HepG2 (cell line): ENCODE measurements around the gene SLA2. TPM values are rescaled to one million over a fixed set of nuclear protein-coding genes. Genes with fewer than 3 reads are reported as not detected.
A peak's percentile ranks its signal among the peaks of the same experiment; 100 is the strongest.

Source experiments
- FOSL1 ChIP-seq: sonication (generic); formaldehyde crosslinking; IDR thresholded peaks from 2 replicates; pipeline ENCODE4 v1.9.0; 2021; ENCODE audit warnings: missing genetic modification reagents, borderline replicate concordance
- FOXJ3 ChIP-seq: sonication (generic); formaldehyde crosslinking; IDR thresholded peaks from 2 replicates; pipeline ENCODE4 v1.4.0; 2020; ENCODE audit warnings: missing genetic modification reagents, mild to moderate bottlenecking, borderline replicate concordance
- GATAD2A ChIP-seq: IDR thresholded peaks from 2 replicates; pipeline ENCODE4 v1.6.1; 2016
- GRHL1 ChIP-seq: sonication (generic); formaldehyde crosslinking; conservative IDR thresholded peaks from 2 replicates; pipeline ENCODE4 v1.8.0; 2022; ENCODE audit warnings: missing genetic modification reagents
- HMGA1 ChIP-seq: sonication (generic); formaldehyde crosslinking; conservative IDR thresholded peaks from 2 replicates; pipeline ENCODE4 v1.4.0; 2020; ENCODE audit warnings: missing genetic modification reagents
- IRF2 ChIP-seq: IDR thresholded peaks from 2 replicates; pipeline ENCODE4 v1.6.1; 2018; ENCODE audit warnings: missing genetic modification reagents, missing compliant biosample characterization
- KDM3A ChIP-seq: IDR thresholded peaks from 2 replicates; pipeline ENCODE4 v1.6.1; 2018; ENCODE audit warnings: low read depth, missing compliant biosample characterization
- KLF12 ChIP-seq: sonication (generic); formaldehyde crosslinking; IDR thresholded peaks from 2 replicates; pipeline ENCODE4 v1.4.0; 2020; ENCODE audit warnings: missing genetic modification reagents, borderline replicate concordance
- MAFF ChIP-seq: IDR thresholded peaks from 2 replicates; pipeline ENCODE4 v1.6.1; 2011; ENCODE audit warnings: low read depth, low read length, improper control_type of control experiment
- MXD1 ChIP-seq: sonication (generic); formaldehyde crosslinking; IDR thresholded peaks from 2 replicates; pipeline ENCODE4 v1.4.0; 2020; ENCODE audit warnings: mild to moderate bottlenecking, missing genetic modification reagents
- NAIF1 ChIP-seq: sonication (generic); formaldehyde crosslinking; IDR thresholded peaks from 2 replicates; pipeline ENCODE4 v1.5.0; 2020; ENCODE audit warnings: mild to moderate bottlenecking, missing genetic modification reagents, borderline replicate concordance
- NFYC ChIP-seq: IDR thresholded peaks from 2 replicates; pipeline ENCODE4 v1.6.1; 2016; ENCODE audit warnings: missing genetic modification reagents, missing compliant biosample characterization
- POLR2AphosphoS5 ChIP-seq: IDR thresholded peaks from 2 replicates; pipeline ENCODE4 v1.6.1; 2012; ENCODE audit warnings: low read depth, low read length
- RARA ChIP-seq: IDR thresholded peaks from 2 replicates; pipeline ENCODE4 v1.6.1; 2016; ENCODE audit warnings: missing genetic modification reagents, missing compliant biosample characterization
- REPIN1 ChIP-seq: sonication (generic); formaldehyde crosslinking; IDR thresholded peaks from 2 replicates; pipeline ENCODE4 v1.8.0; 2022; ENCODE audit warnings: missing genetic modification reagents, low read depth, mild to moderate bottlenecking, borderline replicate concordance
- RNF219 ChIP-seq: sonication (generic); formaldehyde crosslinking; IDR thresholded peaks from 2 replicates; pipeline ENCODE4 v1.5.0; 2020; ENCODE audit warnings: mild to moderate bottlenecking, missing genetic modification reagents
- SCMH1 ChIP-seq: sonication (generic); formaldehyde crosslinking; IDR thresholded peaks from 2 replicates; pipeline ENCODE4 v1.9.0; 2021; ENCODE audit warnings: missing genetic modification reagents, mild to moderate bottlenecking, borderline replicate concordance
- SIX4 ChIP-seq: sonication (generic); formaldehyde crosslinking; IDR thresholded peaks from 2 replicates; pipeline ENCODE4 v1.4.0; 2020; ENCODE audit warnings: missing genetic modification reagents
- SNAPC2 ChIP-seq: sonication (generic); formaldehyde crosslinking; IDR thresholded peaks from 2 replicates; pipeline ENCODE4 v1.8.1; 2022; ENCODE audit warnings: mild to moderate bottlenecking, missing genetic modification reagents
- SNAPC5 ChIP-seq: sonication (generic); formaldehyde crosslinking; IDR thresholded peaks from 2 replicates; pipeline ENCODE4 v1.8.1; 2023; ENCODE audit warnings: mild to moderate bottlenecking, missing genetic modification reagents, borderline replicate concordance
- TEAD3 ChIP-seq: optimal IDR thresholded peaks from 2 replicates; pipeline ENCODE3; 2016; ENCODE audit warnings: borderline replicate concordance
- WIZ ChIP-seq: sonication (generic); formaldehyde crosslinking; IDR thresholded peaks from 2 replicates; pipeline ENCODE4 v1.5.1; 2020; ENCODE audit warnings: mild to moderate bottlenecking, missing genetic modification reagents
- ZNF275 ChIP-seq: sonication (generic); formaldehyde crosslinking; IDR thresholded peaks from 2 replicates; pipeline ENCODE4 v1.8.0; 2022; ENCODE audit warnings: missing genetic modification reagents, mild to moderate bottlenecking, inconsistent platforms, borderline replicate concordance
- ZNF3 ChIP-seq: IDR thresholded peaks from 2 replicates; pipeline ENCODE4 v1.7.0; 2017; ENCODE audit warnings: inconsistent platforms
- ZNF34 ChIP-seq: sonication (generic); formaldehyde crosslinking; IDR thresholded peaks from 2 replicates; pipeline ENCODE4 v1.4.0; 2020; ENCODE audit warnings: mild to moderate bottlenecking, missing genetic modification reagents, borderline replicate concordance
- ZNF496 ChIP-seq: sonication (generic); formaldehyde crosslinking; IDR thresholded peaks from 2 replicates; pipeline ENCODE4 v1.8.1; 2023; ENCODE audit warnings: mild to moderate bottlenecking, moderate library complexity, missing genetic modification reagents; ENCODE audit not compliant: insufficient replicate concordance
- polyA plus RNA-seq, 8 experiments: library from polyadenylated mRNA; depleted of rRNA in 3 of 8; stranded (reverse) in 7 of 8; unstranded in 1 of 8; fragments of >200 nt; fragmentation: Illumina TruSeq in 4 of 8; extraction: Trizol in 4 of 8; gene quantifications; 2 replicates each; pipeline versions ENCODE4 v1.2.1 to v1.2.3, GENCODE V29; 2011 to 2016; ENCODE audit warnings: low read depth in 4 of 8, missing spikeins in 1 of 8, mixed read lengths in 1 of 8; ENCODE audit not compliant: insufficient read depth in 1 of 8
- total RNA-seq, 5 experiments: library from RNA; depleted of rRNA; stranded (reverse); fragments of >200 nt; fragmentation: Illumina TruSeq; extraction: Trizol; gene quantifications; 2 replicates each; pipeline ENCODE4 v1.2.3, GENCODE V29; 2016; ENCODE audit warnings: low read depth in 1 of 5

SLA2 gene
- total and polyA plus RNA-seq, 2 of the 13 experiments (the other 11 are each of a cell fraction or from before 2014, with no cell fraction given) = 1.6 to 3.6 TPM

GRCh38 chr20:36607586-36608387, 38.2 kb downstream of the SLA2 start (continued):
- TF ChIP-seq MXD1 (no peak), NFYC (no peak), KLF12 (CRISPR knock-in tag) (peak; percentile 46; the same call in 1 of the 2 replicates), FOXJ3 (CRISPR knock-in tag) (no peak), KDM3A (no peak), ZNF3 (CRISPR knock-in tag) (no peak), SIX4 (CRISPR knock-in tag) (no peak; the same call in 1 of the 2 replicates), ZNF496 (CRISPR knock-in tag) (no peak), TEAD3 (CRISPR knock-in tag) (peak; percentile 98), RNF219 (CRISPR knock-in tag) (no peak), SNAPC2 (no peak), ZNF34 (no peak), FOSL1 (CRISPR knock-in tag) (peak; percentile 52; the same call in 1 of the 2 replicates), SCMH1 (CRISPR knock-in tag) (no peak), WIZ (no peak), ZNF275 (CRISPR knock-in tag) (no peak), IRF2 (CRISPR knock-in tag) (peak; percentile 89; the same call in 1 of the 2 replicates), RARA (peak; percentile 85), MAFF (no peak), POLR2AphosphoS5 (no peak), NAIF1 (CRISPR knock-in tag) (no peak), REPIN1 (no peak), HMGA1 (CRISPR knock-in tag) (no peak), SNAPC5 (no peak), GRHL1 (no peak), GATAD2A (CRISPR knock-in tag) (peak; percentile 89)
